HTERT RPE-1 (cell line): ENCODE results near the gene LPP.
"Not testable (repeated sequence)": the region's sequence is repeated elsewhere in the genome, so short reads cannot be mapped to it uniquely, and the experiment has no call there.

Source experiments
- in situ Hi-C: fragments of 300-500 bp; cut with MboI; formaldehyde crosslinking; loops from 4 replicates; pipeline ENCODE4 v1.14.3; 2020; ENCODE audit warnings: low sequenced_read_pairs

Gene LPP

GRCh38 chr3:188607805-188608315, 453.9 kb downstream of the LPP start:
- in situ Hi-C loops = no loop called here

- in situ Hi-C loops = no loop called here
Observed at GRCh38 chr3:188608401-188608800, 454.4 kb downstream of the LPP start.

- in situ Hi-C loops = not testable (repeated sequence)
Observed at GRCh38 chr3:188613721-188614120, 459.8 kb downstream of the LPP start.

- in situ Hi-C loops = no loop called here
Observed at GRCh38 chr3:188617270-188617669, 463.3 kb downstream of the LPP start.

GRCh38 chr3:188617988-188618701, 464.2 kb downstream of the LPP start:
- in situ Hi-C loops = no loop called here

GRCh38 chr3:188620752-188621151, 466.8 kb downstream of the LPP start:
- in situ Hi-C loops = no loop called here

GRCh38 chr3:188624384-188624783, 470.4 kb downstream of the LPP start:
- in situ Hi-C loops = no loop called here

- in situ Hi-C loops = no loop called here
Observed at GRCh38 chr3:188624828-188625227, 470.9 kb downstream of the LPP start.

- in situ Hi-C loops = no loop called here
Observed at GRCh38 chr3:188627652-188628051, 473.7 kb downstream of the LPP start.

GRCh38 chr3:188631291-188632010, 477.5 kb downstream of the LPP start:
- in situ Hi-C loops = no loop called here

GRCh38 chr3:188633206-188633605, 479.2 kb downstream of the LPP start:
- in situ Hi-C loops = no loop called here

GRCh38 chr3:188634285-188634684, 480.3 kb downstream of the LPP start:
- in situ Hi-C loops = no loop called here

- in situ Hi-C loops = no loop called here
Observed at GRCh38 chr3:188635258-188636042, 481.5 kb downstream of the LPP start.

GRCh38 chr3:188636292-188636691, 482.3 kb downstream of the LPP start:
- in situ Hi-C loops = not testable (repeated sequence)

- in situ Hi-C loops = no loop called here
Observed at GRCh38 chr3:188641076-188641475, 487.1 kb downstream of the LPP start.

GRCh38 chr3:188643736-188644135, 489.8 kb downstream of the LPP start:
- in situ Hi-C loops = no loop called here

GRCh38 chr3:188646592-188646991, 492.6 kb downstream of the LPP start:
- in situ Hi-C loops = no loop called here

- in situ Hi-C loops = no loop called here
Observed at GRCh38 chr3:188647237-188647636, 493.3 kb downstream of the LPP start.

- in situ Hi-C loops = no loop called here
Observed at GRCh38 chr3:188649521-188649920, 495.6 kb downstream of the LPP start.

- in situ Hi-C loops = no loop called here
Observed at GRCh38 chr3:188656196-188656982, 502.4 kb downstream of the LPP start.

GRCh38 chr3:188658606-188659005, 504.6 kb downstream of the LPP start:
- in situ Hi-C loops = no loop called here
